IPS-18c (cell line): ENCODE measurements around the gene ARMC12.

Experiments used
- H3K4me3 ChIP-seq: 2 replicates; pipeline ENCODE4 v1.7.0; 2013; ENCODE audit warnings: low read depth, mild to moderate bottlenecking, low read length, moderate library complexity; ENCODE audit not compliant: insufficient read depth
- H3K9me3 ChIP-seq: one replicate; pipeline ENCODE4 v1.6.1; 2013; ENCODE audit warnings: mild to moderate bottlenecking, low read length, moderate library complexity; ENCODE audit not compliant: control insufficient read depth, insufficient read depth

ARMC12 gene

DNA sequence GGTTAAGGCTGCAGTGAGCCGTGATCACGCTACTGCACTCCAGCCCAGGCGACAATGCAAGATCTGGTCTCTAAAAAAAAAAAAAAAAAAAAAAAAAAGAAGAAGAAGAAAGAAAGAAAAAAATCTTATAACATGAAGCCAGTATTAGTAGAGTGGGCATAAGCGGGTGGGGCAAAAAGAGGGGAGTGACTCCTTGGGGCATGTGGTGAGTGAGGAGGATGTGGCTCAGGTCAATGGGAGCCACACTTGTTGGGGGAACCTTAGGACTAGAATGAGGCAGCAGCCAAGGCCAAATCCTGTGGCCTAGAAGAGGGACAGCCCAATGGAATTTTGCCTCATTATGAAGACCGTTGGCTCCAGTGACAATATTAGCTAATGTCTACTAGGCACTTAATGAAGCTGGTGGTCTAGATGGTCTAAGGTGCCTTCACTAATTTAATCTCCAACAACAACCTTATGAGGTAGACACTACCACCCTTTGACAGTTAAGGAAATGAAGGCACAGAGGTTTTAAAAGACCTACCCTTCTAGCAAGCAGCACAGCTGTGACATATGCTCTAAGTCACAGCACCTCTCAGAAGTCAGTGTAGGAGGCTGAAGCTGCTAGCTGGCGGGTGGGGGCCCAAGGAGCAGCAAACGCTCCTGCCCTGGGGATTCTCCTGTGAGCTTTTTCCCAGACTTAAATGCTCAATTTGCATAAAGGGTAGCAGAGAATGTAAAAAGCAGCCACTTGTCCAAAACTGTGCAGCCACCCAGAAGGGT, 23.6 kb upstream of the ARMC12 start:
- no peak overlapping the region for H3K4me3 ChIP-seq
- no peaks in the 10 kb centered on the region for H3K9me3 ChIP-seq

DNA sequence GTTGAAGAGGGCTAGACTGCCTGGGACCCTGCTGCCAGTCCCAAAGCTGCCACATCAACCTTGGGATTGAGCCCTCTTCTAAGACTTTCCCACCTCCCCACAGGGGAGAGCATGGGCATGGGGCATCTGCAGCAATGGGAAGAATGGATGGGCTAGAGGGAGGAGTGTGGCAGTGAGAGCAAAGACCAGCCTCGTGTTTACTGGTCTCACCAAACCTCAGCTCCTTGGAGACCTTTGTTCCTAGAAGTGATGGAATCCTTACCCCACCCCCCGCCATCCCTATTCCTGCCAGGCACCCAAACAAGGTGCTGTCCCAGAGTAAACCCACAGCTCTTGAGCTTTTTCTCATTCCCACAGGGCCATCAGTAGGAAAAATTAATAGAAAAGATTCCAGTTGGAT, 20.0 kb upstream of the ARMC12 start:
- Histone ChIP-seq H3K9me3 (no peaks in the 10 kb centered on the region), H3K4me3 (no peak overlapping the region)

DNA sequence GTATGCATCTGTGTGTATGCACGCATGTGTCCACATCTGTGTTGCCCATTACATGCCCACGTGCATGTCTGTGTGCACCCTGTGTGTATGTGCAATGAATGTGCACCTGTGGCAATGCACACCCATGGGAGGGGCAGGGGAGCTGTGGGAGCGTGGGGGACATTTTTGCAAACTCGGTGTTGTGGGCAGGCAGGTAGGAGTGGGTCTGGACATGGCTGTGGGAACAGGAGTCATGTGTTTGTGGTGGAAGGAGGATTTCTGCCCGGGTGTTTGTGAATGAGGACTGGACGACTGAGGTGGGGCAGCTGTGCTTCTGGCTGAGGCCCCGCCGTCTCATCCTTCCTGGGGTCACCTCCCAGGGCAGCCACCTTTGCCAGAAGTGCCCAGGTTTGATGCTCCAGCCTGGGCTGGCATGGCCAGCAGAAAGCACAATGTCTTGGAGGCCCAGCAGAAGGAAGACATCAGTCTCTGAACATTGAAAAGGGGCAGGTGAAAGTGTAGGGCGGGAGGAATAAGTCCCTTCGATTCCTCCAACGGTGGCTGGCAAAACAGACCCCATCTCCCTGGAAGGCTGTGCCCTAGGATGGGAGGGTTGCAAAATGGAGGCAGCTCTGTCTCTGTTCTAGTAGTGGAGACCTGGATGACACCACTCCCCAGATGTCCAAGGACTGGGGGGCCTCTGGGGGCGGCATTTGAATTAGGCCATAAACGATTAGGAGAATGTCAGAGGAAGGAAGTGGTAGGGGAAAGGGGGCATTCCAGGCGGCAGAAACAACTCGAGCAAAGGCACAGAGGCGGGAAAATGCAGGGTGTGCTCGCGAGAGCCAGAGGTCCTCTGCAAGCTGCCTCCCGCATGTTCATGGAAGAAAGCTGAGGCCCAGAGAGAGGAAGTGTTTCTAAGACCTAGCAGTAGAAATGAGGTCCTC, 19.1 kb upstream of the ARMC12 start:
- H3K9me3 ChIP-seq = no peaks in the 10 kb centered on the region
- H3K4me3 ChIP-seq = no peak overlapping the region

DNA sequence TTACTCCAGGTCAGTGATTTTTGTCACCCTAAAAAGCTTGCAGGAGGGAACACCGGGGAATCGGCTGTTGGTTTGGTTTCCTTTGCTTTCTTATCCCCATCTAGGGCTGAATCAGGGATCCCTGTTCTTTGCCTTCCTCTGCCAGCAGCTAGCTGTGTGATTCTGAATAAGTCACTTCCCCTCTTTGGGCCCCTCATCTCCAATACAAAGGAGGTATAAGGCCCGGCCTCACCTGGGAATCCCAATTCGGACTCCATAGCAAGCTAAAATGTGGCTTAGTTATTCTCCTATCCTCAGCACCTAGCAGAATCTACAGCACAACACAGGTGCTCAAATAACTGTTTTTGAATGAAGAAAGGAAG, 18.5 kb upstream of the ARMC12 start:
- Histone ChIP-seq H3K4me3 (no peak overlapping the region), H3K9me3 (no peaks in the 10 kb centered on the region)

DNA sequence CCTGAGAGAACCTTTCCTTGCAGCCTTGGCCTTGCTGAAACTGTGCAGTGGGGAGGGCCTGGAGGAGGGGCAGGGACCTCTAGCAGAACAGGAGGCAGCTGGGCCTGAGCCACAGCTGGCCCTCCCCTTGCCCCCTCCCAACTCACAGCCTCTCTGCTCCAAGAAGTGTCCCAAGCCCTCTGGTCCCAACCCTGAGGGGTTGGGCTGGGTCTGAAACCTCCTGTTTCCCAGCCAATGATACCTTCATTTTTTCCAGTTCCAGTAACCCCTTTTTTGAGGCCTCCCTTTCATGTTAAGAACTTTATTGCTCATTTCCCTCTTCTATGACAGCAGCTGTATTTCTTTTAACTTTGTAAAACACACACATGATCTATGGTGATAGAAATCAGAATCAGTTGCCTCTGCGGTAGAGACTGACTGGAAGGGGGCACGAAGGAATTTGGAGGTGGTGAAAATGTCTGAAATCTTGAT, 17.9 kb upstream of the ARMC12 start:
- H3K4me3 ChIP-seq = no peak overlapping the region
- H3K9me3 ChIP-seq = no peaks in the 10 kb centered on the region

DNA sequence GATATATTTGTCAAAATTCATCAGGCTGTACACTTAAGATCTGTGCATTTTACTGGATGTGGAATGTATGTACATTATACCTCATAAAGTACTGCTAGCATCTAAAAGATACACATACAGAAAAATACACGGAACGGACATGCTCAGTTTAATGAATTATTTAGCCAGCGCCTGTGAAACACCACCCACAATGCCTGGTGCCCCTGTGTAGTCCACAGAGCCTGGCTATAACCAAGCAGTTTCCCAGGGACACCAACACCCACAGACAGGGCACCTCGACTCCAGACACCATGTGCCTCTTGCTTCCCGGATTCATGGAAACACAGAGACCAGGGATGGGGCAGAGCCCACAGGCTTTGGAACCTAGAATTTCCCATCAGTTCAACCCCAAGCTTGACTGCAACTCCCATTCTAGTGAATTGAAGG, 17.4 kb upstream of the ARMC12 start:
- Histone ChIP-seq H3K4me3 (no peak overlapping the region), H3K9me3 (no peaks in the 10 kb centered on the region)

DNA sequence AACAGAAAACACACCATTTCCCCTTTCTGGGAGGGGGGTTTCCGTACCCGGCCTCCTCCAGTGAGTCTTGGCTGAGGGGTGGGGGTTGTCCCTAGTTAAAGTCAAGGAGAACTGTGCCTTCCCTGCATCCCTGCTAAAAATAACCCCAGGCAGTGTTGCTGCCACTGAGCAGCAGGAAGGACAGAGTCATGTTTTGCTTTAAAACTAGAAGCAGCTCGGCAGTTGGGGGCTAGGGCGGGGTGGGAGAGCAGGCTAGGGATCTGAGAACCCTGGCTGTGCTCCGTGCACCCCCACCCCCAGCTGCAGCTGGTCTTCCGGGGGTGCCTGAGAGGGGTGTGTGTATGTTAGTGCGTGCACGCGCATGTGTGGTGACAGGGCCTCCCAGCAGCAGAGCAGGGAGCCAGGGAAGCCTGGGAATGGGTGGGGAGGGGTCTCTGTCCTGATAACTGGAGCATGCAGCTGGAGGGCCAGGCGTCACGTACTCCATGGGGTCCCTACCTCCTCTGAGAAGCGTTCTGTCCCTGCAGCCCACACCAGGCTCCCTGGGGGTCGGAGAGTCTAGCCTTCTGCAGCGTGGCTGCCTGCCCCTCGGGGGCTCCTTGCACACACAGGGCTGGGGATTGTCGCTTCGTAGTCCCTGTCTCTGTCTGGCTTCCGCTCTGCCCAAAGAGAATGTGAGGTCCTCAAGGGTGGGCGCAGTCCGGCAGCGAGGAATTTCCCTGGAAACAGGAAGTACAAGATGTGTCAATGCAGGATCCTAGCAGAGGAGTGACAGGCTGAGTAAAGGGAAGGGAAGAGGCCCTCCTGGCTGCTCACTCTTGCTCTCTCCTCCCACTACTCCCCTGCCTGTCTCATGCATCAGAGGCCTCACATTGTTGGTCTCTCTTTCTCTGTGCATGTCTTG, 16.8 kb upstream of the ARMC12 start:
- H3K9me3 ChIP-seq = no peaks in the 10 kb centered on the region
- H3K4me3 ChIP-seq = no peak overlapping the region

DNA sequence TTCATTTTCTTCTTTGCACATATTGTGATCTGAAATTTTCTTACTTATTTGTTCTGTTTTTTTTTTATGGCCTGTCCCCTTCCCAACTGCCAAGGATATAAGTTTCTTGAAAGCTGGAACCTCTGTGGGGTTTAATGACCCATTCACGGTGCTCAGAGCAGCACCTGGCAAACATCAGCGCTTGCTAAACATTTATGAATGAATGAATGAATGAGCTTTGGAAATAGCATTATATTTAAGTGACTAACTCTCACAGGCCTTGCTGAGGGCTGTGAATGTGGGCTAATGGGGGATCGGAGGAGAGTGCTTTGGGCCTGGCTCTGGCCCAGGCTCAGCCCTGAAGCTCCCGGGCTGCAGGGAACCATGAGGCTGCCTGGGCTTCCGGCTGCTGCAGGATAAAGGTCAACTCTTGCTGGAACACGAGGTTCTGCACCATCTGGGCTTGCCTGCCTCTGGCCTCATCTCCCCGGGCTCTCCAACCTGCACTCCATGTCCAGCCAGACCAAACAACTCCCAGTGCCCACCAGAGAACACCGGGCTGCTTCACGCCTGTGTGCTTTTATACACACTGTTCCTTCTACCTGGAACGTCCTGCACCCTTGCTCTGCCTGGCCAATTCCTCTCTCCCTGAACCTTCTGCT, 14.6 kb upstream of the ARMC12 start:
- H3K9me3 ChIP-seq = no peaks in the 10 kb centered on the region
- H3K4me3 ChIP-seq = no peak overlapping the region

DNA sequence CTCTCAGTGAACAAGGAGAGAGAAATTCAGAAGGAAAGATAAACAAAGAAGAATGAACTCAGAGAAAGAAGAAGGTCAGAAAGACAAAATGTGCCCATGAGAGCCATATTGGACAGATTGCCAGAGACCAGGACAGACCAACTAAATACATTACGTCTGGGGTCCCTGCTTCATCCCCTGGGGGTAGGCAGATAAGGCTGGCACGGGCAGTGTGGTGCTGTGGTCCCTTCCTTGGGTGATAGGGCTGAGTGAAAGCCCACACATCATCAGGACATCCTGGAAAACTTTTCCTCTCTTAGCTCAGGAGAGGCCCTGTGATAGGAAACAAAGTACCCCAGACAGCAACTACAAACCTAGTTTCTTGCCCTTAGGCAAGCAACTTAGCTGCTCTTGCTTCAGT, 13.2 kb upstream of the ARMC12 start:
- no peaks in the 10 kb centered on the region for H3K9me3 ChIP-seq

DNA sequence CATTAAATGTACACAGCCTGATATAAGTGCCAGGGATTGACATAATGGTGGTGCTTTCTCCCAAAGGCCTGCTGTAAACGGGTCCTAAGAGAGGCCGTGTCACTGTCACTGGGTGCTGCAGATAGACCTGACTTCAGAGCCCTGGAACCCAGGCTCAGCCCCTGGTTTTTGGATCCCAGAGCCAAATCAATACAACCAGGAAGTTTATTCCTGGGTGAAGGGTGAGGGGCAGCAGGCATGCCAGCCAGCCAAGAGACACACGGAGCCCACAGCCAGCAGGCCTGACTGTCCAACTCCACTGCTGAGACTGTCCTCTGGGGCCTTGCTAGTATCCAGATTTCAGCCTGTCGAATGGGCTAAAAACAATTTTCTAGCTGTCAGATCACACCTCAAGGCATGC, 12.8 kb upstream of the ARMC12 start:
- H3K9me3 ChIP-seq = no peaks in the 10 kb centered on the region
- H3K4me3 ChIP-seq = no peak overlapping the region

More for the DNA sequence above, 13.2 kb upstream of the ARMC12 start:
- H3K4me3 ChIP-seq = no peak overlapping the region

DNA sequence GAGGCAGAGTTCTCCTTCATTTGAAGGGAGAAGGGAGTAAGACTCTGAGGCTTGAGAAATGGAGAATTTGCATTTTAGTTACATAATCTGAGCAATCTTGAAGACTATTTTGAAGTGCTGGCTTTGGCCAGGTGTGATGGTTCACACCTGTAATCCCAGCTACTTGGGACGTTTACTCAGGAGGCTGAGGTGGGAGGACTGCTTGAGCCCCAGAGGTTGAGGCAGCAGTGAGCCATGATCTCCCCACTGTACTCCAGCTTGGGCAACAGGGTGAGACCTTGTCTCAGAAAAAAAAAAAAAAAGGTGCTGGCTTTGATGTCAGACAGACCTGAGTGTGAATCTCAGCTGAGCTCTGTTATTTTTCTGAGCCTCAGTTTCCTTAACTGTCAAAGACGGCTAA, 12.4 kb upstream of the ARMC12 start:
- Histone ChIP-seq H3K9me3 (no peaks in the 10 kb centered on the region), H3K4me3 (no peak overlapping the region)

DNA sequence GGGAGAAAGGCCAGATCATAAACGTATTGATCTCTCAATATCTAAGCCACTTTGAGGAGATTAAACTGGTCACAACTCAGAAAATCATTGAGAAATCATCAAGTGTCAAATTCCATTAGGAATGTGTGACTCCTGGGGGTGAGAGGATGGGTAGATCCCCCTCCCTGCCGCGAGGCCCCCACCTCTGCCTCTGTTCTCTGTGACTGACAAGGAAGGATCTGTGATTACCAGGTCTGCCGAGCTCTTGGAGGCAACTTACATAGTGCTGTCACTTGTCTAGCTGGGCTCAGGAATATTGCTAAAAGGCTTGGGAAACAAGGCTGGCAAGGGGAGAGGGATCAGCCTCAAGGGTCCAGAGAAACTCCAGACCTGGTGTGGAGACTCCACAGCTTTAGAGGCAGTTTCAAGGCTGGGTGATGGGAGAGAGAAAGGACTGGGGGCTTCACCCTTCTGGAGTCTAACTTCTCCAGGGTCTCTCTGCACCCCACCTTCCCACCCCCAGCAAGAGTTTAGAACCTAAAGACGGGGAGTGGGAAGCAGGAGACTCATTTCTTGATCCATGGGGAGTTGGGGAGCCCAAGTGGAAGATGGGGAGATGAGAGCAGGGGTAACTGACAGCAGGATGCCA, 11.6 kb upstream of the ARMC12 start:
- H3K4me3 ChIP-seq = no peak overlapping the region
- no peaks in the 10 kb centered on the region for H3K9me3 ChIP-seq

DNA sequence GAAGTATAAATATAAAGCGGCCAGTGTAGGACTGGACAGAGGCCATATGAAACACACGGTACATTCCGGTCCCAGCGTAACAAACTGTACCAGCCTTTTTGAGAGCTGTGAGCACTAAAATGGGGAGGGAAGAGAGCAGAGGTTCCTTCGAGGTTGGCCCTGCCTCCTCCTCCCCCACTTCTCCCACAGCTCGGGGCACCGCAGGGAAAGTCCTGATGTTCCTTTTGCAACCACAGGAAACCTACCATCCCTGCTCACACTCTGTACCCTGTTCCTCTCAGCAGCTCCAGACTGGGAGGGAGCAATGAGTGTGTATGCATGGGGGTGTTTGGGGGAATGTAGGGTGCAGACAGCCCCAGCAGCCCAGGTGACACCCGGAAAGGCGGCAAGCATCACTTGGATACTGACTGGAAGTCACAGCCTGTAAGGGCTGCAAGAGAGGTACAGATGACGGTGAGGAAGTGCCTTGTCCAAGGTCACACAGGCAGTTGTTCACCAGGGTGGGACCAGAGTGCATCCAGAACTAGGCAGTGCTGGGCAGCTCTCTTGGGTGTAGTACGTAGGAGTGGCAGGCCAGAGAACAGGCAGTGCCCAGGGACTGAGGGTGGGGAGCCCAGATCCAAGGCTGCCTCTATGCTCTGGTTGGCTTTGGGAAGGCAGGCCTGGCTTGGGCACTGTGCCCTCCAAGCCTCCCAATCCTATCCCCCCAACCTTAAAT, 11.0 kb upstream of the ARMC12 start:
- no peak overlapping the region for H3K4me3 ChIP-seq
- no peaks in the 10 kb centered on the region for H3K9me3 ChIP-seq

DNA sequence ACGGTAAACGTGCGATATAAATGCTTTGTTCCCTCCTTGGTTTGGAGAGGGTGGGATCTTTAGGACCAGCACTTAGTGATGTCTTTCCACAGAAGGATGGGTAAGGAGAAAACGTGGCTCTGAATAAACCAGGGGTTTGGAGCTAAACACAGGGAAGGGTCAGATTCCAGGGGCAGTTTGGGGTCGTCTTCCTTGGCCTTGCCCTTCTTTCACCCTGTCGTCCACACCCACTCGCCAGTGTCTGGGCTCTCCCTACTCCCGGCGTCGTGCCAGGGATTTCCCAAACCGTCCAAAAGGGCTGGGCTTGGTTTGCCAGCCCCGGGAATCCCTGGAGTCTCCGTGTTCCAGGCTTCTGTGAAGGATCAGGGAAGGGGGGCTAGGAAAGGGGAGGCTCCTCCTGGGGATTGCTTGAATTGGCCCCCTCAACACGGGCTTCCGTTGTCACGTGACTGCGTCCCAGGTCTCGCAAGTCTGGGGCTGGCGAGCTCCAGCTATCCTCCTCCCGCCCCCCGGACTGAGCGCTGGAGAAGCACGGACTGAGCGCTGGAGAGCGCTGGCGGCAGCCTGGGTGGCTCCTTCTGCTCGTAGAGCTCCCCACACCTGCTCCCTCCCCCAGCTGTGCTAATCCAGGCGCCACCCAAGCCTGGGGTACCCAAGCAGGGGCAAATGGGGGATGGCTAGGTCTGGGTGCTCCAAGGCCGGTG, 9.4 kb upstream of the ARMC12 start:
- Histone ChIP-seq H3K9me3 (no peaks in the 10 kb centered on the region), H3K4me3 (peak overlapping the region; percentile 81)

DNA sequence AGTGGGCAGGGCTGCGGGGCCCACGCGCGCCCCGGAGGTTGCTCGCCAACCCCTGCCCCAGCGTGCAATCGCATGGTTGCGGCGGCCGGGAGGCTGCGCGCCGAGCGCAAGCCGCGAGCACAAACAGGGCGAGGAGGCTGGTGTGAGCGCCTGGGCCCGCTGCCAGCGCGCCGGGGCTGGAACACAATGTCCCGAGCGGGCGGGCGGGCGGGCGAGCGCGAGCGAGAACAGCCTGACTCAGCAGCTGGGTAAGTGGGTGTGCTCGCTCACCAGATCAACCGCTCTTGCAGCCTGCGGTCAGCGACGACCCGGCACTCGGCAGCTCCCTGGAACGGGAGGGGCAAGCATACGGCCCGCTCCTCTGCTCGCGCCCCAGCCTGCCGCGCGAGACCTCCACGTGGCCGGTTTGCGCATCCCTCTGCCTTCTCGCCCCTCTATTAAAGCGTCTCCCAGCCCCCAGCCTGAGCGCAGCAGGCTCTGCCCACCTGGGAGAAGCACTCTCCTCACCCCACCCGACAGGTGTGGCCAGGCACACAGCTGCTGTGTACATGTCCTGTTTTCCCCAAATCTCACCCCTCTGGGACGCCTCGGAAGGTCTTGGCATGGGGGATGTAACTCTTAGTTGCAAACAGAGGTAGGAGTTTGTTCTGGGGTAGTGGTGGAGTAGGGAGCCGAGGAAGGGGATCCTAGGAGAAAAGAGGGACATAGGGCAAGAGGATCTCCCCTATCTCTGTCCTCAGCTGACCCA, 8.7 kb upstream of the ARMC12 start:
- Histone ChIP-seq H3K9me3 (no peaks in the 10 kb centered on the region), H3K4me3 (peak overlapping the region; percentile 81)
